ENCODE measurements around the gene GSC. TPM values are rescaled to one million over a fixed set of nuclear protein-coding genes. Genes with fewer than 3 reads are reported as not detected.

GSC gene
- total and polyA plus RNA-seq, 2 experiments from 2014 or later = 0.27 to 0.97 TPM

DNA sequence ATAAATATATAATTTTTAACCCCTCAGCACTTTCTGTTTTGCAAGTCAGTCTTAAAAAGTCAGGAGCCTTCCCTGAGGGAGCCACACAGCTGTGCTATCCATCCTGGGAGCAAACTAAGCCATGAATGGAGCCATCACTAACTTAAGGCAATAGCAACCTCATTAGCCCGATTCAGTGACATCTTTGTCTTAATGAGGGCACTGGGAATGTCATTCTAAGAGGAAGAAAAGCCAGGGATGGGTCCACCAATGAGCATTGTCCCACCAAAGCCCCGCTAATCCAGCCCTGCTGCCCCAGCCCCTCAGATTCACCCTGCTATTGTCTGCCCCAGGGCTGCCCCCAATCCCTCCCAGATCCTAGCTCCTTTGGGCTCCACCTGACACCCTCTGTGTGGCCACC lies 19.5 kb downstream of the GSC start (continued):
- TF ChIP-seq ZNF114 (CRISPR knock-in tag; IDR thresholded peaks at IDR 0.05) (no peak), JUNB (IDR thresholded peaks at IDR 0.05; ENCODE audit: unreplicated experiment) (no peak), STAT1 (IDR thresholded peaks at IDR 0.05; ENCODE audit: unreplicated experiment) (no peak)
- TF ChIP-seq, protein P1, sequence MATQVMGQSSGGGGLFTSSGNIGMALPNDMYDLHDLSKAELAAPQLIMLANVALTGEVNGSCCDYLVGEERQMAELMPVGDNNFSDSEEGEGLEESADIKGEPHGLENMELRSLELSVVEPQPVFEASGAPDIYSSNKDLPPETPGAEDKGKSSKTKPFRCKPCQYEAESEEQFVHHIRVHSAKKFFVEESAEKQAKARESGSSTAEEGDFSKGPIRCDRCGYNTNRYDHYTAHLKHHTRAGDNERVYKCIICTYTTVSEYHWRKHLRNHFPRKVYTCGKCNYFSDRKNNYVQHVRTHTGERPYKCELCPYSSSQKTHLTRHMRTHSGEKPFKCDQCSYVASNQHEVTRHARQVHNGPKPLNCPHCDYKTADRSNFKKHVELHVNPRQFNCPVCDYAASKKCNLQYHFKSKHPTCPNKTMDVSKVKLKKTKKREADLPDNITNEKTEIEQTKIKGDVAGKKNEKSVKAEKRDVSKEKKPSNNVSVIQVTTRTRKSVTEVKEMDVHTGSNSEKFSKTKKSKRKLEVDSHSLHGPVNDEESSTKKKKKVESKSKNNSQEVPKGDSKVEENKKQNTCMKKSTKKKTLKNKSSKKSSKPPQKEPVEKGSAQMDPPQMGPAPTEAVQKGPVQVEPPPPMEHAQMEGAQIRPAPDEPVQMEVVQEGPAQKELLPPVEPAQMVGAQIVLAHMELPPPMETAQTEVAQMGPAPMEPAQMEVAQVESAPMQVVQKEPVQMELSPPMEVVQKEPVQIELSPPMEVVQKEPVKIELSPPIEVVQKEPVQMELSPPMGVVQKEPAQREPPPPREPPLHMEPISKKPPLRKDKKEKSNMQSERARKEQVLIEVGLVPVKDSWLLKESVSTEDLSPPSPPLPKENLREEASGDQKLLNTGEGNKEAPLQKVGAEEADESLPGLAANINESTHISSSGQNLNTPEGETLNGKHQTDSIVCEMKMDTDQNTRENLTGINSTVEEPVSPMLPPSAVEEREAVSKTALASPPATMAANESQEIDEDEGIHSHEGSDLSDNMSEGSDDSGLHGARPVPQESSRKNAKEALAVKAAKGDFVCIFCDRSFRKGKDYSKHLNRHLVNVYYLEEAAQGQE (IDR thresholded peaks at IDR 0.05; ENCODE audit: unreplicated experiment) = no peak
- TF ChIP-seq, protein P2, sequence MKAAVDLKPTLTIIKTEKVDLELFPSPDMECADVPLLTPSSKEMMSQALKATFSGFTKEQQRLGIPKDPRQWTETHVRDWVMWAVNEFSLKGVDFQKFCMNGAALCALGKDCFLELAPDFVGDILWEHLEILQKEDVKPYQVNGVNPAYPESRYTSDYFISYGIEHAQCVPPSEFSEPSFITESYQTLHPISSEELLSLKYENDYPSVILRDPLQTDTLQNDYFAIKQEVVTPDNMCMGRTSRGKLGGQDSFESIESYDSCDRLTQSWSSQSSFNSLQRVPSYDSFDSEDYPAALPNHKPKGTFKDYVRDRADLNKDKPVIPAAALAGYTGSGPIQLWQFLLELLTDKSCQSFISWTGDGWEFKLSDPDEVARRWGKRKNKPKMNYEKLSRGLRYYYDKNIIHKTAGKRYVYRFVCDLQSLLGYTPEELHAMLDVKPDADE (IDR thresholded peaks at IDR 0.05) = no peak

- Mint-ChIP-seq H3K27me3 (ENCODE audit: insufficient read depth, low read depth, poor library complexity) (peaks cover 7% of the 10 kb centered on the region), H3K27ac (no peak overlapping the region), H3K4me3 (no peak overlapping the region), H3K9me3 (no peaks in the 10 kb centered on the region), H3K36me3 (ENCODE audit: low read depth) (no peaks in the 10 kb centered on the region), H3K4me1 (no peaks in the 10 kb centered on the region)
- no peaks in the 10 kb centered on the region for H3K27me3 ChIP-seq (ENCODE audit: insufficient read depth)
- no peaks in the 10 kb centered on the region for H3F3A ChIP-seq (replicated peaks; ENCODE audit: low read depth)
- H4K20me1 ChIP-seq (replicated peaks; ENCODE audit: insufficient read depth) = no peaks in the 10 kb centered on the region
- ATAC-seq = peak; percentile 96
- TF ChIP-seq, protein P3, sequence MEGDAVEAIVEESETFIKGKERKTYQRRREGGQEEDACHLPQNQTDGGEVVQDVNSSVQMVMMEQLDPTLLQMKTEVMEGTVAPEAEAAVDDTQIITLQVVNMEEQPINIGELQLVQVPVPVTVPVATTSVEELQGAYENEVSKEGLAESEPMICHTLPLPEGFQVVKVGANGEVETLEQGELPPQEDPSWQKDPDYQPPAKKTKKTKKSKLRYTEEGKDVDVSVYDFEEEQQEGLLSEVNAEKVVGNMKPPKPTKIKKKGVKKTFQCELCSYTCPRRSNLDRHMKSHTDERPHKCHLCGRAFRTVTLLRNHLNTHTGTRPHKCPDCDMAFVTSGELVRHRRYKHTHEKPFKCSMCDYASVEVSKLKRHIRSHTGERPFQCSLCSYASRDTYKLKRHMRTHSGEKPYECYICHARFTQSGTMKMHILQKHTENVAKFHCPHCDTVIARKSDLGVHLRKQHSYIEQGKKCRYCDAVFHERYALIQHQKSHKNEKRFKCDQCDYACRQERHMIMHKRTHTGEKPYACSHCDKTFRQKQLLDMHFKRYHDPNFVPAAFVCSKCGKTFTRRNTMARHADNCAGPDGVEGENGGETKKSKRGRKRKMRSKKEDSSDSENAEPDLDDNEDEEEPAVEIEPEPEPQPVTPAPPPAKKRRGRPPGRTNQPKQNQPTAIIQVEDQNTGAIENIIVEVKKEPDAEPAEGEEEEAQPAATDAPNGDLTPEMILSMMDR (conservative IDR thresholded peaks at IDR 0.05; ENCODE audit: low read depth in 2 of 2) = peak; percentile 76 to 78
- TF ChIP-seq ZNF331 (CRISPR knock-in tag; IDR thresholded peaks at IDR 0.05; ENCODE audit: low read depth) = no peak
- no peaks in the 10 kb centered on the region for H3K4me1 ChIP-seq (ENCODE audit: insufficient read depth)
- no peak overlapping the region for H3K4me2 ChIP-seq
- H3K79me2 ChIP-seq (replicated peaks; ENCODE audit: insufficient read depth) = no peaks in the 10 kb centered on the region
- H3K36me3 ChIP-seq (ENCODE audit: insufficient read depth) = no peaks in the 10 kb centered on the region
- H2AFZ ChIP-seq = no peak overlapping the region
- no peaks in the 10 kb centered on the region for H3K9me2 ChIP-seq (ENCODE audit: insufficient read depth)
- H3K4me3 ChIP-seq = no peak overlapping the region
- H3K27ac ChIP-seq (ENCODE audit: low read depth) = no peak overlapping the region
- DNase-seq (ENCODE audit: low spot score) = peak; percentile 80
Measured at GRCh38 chr14:94748667-94749347, 21.1 kb downstream of the GSC start.
